Inferior parietal cortex (tissue), 1 donor: ENCODE measurements around the gene BBS9.
"Not testable (repeated sequence)": the region's sequence is repeated elsewhere in the genome, so short reads cannot be mapped to it uniquely, and the experiment has no call there.

Source experiments
- DNase-seq: peaks from one replicate; pipeline ENCODE4 v3.0.0-alpha.2; 2016; ENCODE audit errors: extremely low spot score

BBS9 gene

DNA sequence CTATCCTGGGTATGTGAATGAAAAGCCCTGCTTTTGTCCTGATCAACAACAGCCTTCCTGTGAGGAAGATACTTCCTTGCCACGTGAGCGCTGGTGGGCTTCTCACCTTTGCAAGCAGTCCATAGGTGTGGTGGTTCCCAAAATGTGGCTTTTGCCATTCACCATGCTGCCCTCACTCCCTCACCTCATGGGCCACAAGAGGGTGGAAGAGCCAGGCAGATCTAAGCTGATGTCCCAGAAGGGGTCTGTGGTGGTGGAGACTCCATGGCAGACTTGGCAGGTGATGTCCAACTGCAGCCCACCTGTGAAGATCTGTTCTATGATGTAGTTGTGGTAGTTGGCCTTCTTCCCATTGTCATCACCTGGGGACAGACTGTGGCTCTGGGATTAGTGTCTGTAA lies 147.4 kb downstream of the BBS9 start:
- DNase-seq = no peak

DNA sequence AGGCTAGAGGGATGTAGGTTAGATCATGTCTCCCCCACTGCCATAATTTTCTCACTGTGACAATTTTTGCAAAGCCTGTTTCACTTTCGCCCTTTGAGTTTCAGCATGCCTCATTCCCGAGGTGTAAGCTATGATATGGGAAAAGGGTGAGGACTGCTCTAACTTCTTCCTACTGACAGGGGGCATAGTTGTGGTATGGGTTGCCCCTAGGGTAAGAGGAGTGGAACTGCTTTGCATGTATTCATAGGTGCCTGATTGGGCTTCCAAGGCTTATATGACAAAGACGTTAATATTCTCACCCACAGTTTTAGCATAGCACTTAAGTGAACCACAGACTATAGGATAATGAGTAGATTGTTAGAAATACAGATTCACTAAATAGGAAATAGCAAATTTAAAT lies 148.7 kb downstream of the BBS9 start:
- no peak for DNase-seq

DNA sequence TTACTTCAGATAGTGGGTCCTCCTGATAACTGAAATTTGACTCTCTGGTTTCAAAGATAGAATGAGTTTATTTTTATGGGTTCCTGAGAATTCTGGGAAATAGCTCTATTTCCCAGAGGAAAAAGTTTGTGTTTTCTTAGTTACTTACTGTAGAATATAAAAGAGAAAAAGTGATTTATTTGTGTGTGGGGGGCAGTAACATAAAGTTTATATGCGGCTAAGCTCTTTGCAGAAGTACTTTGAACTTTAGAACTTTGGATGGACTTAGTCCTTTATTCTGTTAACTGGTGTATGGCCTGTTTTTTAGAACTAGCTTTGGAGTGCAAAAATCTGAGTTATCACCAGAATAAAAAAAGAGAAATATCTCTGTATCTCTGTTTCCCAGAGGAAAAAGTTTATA lies 157.1 kb downstream of the BBS9 start:
- DNase-seq = no peak

DNA sequence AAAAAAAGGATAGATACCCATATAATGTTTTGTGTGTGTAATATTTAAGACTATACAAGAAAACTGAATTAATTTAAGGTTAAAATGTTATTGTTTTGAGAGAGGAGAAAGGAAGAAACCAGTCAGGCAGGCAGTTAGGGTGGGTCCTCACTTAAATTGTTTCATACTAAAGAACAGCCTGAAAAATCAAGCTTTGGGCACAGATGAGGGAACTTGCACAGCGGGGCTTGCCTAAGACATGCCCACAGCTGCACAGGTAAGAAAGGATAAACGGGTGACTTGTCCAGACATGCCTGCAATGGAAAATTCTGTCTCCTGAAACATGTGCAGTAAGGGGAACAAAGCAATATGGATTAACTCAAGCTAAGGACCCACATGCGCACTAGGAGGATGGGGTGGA lies 158.4 kb downstream of the BBS9 start:
- no peak for DNase-seq

DNA sequence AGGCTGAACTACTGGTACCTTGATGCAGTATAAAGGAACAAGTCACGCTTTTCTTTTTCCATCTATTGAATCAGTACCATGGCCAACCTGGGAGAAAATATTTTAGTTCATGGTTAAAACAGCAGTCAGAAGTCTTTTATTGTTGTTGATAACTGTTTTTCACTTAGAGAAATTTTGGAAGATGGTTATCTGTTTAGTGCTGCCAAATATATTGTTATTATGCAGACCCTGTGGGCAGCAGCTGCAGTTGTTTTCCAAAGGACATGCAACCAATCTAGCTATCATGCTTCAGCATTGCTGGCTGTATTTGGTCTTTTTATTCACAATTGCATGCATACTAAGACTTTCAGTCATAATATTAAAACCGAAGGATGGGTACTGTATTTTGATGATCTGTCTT lies 169.5 kb downstream of the BBS9 start:
- no peak for DNase-seq

DNA sequence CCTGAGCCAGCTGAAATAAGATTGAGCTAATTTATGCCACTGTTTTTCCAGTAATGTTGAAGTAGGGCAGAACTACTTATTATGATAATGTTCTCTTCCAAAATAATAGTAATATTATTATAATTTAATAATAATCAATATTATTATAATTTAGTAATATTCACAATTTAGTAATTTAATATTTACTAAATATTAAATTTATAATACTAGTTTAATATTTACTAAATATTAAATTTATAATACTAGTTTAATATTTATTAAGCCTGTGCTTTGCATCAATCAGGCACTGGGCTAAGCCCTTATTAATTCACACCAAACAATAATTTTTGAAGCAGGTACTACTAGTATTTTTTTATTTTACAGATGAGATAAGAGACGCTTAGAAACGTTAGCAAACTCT lies 170.1 kb downstream of the BBS9 start:
- DNase-seq = no peak

DNA sequence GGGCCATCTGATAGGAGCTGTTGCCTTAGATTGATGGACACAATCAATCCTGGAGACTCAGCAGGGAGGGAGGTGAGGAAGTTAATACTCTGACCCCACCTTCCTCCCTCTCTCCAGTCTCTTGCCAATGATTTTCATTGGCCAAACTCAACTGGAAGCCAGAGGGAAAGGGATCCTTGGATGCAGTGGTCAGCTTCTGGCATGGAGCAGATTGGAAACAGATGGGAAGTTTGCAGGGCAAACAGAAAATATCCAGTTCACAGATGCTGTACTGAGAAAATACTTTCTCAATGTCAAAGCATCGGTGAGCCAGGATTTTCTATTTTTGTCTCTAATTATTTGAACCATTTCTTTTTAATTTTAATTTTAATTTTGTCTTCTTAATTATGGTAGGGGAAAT lies 170.8 kb downstream of the BBS9 start:
- no peak for DNase-seq

DNA sequence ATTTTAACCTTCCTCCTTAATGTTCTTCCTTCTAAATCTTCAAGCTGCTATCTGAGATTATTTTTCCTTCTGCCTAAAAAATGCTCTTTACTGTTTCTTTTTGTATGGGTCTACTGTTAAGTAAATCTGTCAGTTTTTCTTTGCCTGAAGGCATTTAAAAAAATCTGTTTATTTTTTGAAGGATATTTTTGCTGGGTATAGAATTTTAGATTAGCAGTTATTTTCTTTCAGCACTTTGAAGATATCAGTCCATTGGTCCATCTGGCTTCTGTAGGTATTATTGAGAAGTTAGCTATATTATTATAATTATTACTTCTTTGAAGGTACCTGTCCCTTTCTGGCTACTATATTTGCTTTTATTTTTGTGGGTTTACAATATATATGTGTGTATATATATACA lies 171.4 kb downstream of the BBS9 start:
- DNase-seq = no peak

DNA sequence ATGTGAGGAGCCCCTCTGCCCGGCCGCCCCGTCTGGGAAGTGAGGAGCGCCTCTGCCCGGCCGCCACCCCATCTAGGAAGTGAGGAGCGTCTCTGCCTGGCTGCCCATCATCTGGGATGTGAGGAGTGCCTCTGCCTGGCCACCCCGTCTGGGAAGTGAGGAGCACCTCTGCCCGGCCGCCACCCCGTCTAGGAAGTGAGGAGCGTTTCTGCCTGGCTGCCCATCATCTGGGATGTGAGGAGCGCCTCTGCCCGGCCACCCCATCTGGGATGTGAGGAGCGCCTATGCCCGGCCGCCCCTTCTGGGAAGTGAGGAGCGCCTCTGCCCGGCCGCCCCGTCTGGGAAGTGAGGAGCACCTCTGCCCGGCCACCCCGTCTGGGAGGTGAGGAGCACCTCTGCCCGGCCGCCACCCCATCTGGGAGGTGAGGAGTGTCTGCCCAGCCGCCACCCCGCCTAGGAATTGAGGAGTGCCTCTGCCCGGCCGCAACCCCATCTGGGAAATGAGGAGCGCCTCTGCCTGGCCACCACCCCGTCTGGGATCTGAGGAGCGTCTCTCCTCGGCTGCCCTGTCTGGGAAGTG lies 174.7 kb downstream of the BBS9 start:
- not testable (repeated sequence) for DNase-seq

DNA sequence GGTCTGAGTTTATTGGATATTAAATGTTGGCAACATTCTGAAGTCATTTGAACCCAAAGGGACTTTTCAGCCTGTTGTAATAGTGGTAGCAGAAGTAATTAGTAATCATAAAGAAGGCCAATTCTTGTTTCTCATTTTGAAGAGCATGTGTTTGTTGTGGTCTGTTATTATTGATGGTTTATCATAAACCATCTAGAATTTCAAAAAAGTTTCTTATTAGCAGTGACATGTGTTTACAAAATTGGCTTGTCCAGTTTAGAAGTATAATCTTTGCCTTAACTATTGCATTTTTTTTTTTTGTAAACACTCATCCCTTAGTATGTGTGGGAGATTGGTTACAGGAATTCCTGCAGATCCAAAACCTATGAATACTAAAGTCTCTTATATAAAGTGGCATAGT lies 177.8 kb downstream of the BBS9 start:
- no peak for DNase-seq

DNA sequence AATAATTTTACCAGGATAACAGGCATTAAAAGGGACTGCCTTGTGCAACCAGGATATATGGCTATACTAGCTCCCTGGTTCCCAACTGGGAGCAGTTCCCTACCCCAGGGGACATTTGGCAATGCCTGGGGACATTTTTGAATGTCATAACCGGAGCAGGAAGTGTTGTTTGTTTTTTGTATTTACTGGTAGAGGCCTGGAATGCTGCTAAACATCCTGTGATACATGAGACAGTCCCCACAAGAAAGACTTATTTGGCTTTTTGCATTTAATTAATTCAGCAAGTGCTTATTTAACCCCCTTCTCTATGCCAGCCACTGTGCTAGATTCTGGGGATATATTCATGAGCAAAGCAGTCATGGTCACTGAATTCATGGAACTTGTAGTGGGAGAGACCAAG lies 181.2 kb downstream of the BBS9 start:
- DNase-seq = no peak

DNA sequence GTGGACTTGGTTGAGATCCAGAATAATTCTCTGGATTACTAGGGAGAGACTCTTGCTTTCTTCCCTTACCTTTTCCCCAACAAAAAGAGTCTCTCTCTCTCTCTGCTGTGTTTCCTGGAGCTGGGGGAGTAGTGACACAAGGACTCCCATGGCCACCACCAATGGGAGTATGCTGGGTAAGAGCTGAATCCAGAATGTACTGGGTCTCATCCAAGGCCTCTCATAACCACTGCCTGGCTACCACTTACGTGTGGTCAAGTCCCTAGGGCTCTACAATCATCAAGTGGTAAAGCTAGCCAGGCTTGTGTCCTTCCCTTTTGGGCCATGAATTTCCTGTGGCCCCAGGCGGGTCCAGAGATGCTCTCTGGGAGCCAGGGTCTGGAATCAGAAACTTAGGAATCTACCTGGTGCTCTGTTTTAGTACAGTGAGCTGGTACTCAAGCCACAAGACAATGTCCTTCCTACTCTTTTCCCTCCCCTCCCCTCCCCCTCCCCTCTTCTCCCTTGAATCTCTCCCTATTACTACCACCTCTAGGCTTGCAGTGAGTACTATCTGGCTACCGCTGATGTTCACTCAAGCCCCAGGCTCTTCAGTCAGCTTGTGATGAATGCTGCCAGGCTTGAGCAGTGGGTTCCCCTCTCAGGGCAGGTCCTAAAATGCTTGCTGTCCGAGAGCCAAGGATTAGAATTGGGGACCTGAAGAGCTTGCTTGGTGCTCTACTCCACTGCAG lies 196.6 kb downstream of the BBS9 start:
- no peak for DNase-seq

DNA sequence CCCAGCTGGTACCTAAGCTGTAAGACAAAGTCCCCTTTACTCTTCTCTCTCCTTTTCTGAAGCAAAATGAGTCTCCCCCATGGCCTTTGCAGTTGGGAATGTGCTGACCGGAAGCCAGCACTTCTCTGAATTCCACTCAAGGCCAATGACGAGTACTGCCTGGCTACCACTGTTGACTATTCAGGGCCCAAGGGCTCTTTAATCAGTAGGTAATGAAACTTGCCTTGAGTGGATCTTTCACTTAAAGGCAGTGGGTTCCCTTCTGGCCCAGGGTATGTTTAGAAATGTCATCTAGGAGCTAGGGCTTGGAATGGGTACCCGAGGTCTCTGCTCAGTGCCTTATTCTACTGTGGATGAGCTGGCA lies 197.1 kb downstream of the BBS9 start:
- no peak for DNase-seq

DNA sequence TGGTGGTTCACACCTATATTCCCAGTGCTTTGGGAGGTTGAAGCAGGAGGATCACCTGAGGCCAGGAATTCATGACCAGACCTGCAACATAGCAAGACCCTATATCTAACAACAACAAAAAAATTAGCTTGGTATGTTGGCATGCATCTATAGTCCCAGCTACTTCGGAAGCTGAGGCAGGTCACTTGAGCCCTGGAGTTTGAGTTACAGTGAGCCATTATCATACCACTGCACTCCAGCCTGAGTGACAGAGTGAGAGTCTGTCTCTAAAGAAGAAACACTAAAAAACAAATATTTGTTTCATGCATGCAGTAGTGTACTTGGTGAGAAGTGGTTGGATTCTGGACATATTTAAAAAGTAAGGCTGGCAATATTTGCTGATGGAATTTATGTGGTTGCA lies 198.1 kb downstream of the BBS9 start:
- DNase-seq = no peak

DNA sequence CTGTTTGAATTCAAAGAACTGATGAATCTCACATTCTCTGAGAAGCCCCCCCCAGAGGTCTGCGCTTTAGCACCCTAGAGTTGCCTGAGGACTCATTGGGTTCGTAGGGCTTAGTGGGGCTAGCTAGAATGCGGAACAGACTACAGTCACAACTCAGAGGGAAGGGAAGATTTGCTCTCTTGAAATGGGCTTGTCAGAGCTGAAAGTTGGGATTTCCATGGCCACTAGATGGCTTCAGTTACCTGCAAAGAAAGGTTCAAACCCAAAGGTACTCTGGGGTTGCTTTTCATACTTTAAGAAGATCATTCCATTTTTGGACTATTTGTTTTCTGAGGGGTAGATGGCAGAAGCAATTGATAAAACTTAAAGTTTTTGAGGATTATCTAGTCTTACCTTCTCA lies 205.0 kb downstream of the BBS9 start:
- DNase-seq = no peak

DNA sequence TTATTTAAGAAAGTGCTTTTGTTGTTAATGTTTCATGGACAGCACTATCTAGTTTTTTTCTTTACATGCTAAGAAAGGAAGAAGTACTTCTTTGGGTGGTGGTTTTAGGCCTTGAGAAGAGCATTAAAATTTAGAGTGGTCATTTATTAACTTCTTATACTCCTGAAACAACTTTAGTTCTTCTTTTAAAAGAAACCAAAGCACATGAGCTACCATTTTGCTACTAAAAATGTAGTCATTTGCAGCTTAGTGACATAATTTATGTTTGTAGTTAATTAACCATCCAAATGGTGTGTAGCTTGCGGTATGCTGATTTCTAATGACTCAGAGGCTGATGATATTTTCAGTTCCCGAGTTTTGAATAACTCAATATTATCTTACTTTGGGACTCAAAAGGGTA lies 207.5 kb downstream of the BBS9 start:
- no peak for DNase-seq

DNA sequence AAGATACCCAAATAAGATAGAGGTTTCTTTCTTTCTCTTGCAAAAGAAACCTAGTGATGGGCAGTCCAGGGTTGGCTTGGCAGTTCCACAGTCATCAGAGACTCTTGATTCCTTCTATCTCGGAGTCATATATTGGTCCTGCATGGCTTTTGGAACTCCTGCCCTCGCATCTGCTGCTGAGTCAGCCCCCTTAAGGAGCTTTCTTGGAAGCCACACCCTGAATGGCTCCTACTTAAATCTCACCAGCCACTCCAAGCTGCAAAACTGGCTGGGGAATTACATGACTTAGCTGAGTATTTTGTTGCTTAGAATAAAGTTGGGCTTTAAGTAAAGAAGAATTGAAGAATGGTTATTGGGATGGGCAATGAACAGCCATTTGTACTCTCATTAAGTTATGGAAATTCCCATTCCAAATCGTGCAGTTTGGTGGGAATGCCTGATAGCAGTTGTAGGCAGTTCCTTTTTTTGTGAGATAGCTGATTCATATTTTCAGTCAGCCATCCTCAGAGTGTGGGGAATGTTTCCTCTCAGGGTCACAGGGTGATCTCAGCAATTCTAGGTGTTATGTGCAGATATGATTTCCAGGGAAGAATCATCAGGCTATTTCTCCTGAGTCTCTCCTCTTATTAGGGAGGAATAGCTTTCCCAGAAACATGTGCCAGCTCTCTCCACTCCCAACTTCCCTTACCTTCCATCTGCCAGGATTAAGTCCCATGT lies 209.9 kb downstream of the BBS9 start:
- DNase-seq = no peak

DNA sequence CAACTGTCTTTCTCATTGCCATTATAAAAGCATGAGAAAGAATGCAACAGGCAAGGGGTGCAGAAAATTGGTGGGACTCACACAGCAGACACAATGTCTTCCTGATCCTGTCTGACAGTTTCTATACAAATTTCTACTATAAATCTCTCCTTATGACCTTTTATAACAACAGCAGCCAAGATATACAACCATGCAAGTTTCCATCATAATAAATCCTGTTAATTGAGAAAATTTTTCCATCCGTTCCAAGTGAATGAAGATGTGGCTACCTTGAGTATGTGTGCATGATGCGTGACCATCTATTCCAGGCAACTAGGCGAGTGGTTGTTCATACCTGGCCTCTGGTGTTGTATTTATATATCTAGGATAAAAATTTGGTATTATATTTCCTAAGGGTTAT lies 216.7 kb downstream of the BBS9 start:
- no peak for DNase-seq

DNA sequence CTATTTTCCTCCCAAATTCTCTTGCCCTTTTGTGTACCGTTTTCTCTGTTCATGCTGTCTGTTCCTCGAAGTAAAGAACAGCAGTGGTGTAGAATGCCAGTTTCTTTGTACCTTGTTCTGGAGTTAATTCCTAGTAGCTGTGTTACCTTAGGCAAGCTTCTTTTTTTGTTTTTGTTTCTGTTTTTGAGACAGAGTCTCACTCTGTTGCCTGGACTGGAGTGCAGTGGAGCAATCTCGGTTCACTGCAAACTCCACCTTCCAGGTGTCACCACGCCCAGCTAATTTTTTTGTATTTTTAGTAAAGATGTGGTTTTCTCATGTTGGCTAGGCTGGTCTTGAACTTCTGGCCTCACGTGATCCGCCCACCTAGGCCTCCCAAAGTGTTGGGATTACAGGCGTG lies 221.2 kb downstream of the BBS9 start:
- no peak for DNase-seq

DNA sequence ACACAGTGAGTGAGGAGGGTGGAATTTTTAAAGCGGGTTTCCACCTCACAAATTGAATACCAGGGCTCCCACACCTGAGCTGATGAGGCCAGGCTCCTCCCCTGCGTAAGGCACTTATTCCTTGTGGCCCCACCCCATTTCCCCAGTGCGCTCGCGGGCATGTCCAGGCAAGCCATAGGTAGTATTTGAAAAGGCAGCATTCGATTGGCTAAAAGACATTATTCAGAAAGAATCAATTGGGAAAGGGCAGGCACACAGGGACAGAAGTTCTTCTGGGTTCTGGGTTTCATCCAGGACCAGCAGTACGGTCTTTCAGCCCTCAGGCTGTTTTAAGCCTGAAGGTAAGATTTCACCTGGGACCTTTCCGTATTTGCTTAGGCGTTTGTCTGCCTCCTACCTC lies 222.3 kb downstream of the BBS9 start:
- DNase-seq = no peak

DNA sequence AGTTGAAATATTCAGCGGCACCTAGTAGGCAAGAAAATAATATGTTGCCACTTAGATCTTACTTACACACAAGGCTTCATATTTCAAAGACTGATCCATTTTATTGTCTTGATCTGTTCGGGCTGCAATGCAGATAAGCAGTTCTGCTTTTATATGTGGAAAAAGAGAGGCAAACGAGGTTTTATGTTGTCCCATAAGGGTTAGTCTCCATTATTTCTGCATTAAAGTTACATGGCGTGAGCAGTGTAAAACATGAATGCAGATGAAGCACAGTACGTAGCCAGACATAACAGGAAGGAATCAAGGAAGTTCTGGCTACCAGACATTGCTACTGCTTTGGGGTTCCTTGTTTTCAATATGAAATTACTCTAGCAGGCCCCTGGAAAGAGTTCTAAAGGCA lies 224.8 kb downstream of the BBS9 start:
- no peak for DNase-seq

DNA sequence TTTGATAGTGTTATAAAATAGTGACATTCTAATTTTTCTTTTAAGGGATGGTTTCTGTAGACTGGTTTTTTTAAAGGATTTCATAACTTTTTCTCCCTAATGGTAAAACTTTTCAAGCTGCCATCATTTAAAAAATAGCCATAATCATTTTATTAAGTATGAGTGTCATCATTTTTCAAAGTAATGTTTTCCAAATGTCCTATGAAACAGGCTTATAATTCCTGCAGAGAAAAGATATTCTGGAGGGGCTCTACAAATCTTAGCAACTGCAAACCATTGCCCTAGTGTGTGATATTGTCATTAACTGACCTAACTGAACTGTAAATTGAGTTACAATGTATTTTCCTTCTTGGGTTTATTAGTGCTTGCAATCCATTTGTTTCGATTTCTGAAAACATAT lies 226.0 kb downstream of the BBS9 start:
- no peak for DNase-seq

DNA sequence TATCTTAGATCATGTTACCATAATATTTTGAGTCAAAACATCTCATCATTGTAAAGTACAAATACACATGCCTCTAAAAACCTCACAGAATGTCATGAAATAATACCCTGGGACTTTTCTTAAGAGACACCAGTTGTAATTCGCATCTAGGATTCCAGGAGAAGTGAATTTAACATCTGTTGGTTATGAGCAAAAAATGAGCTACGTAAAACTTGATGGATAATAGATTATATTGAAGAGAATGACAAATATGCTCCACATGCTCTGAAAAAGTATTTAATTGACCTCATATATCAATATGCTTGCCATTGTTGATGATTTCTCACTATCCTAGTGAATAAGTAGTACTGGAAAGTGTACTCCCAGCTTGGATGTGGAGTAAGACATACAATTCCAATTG lies 227.0 kb downstream of the BBS9 start:
- no peak for DNase-seq

DNA sequence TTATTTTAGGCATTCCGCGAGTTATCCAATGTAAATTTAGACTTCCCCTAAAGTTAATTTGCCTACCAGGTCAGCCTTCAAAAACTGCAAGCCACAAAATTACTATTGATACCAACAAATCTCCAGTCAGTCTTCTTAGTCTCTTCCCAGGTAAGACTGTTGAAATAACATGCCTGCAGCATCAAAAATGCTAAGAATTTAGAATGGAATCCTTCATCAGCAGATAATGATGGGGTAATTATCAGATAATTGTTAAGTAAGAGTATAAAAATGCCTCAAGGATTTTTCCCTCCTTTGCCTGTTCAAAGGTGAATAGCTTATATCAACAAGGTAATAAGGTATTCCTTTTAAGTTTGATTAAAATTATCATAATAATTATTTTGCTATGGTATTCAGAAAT lies 228.5 kb downstream of the BBS9 start:
- DNase-seq = no peak
